Keratinocyte (primary cell): Measurements from ENCODE around the gene OR2AK2. TPM values are rescaled to one million over a fixed set of nuclear protein-coding genes. Genes with fewer than 3 reads are reported as not detected.

ENCODE experiments used
- DNase-seq: peaks from one replicate; pipeline ENCODE4 v3.0.0-alpha.2; 2011; ENCODE audit warnings: low read depth, missing footprints, low spot score
- FAIRE-seq: peaks from 2 replicates; lab custom pipeline; 2011; peaks lifted over from hg19 to GRCh38; lab: Jason Lieb, UNC
- H2AFZ ChIP-seq: 2 replicates; pipeline ENCODE4 v1.6.0; 2012; ENCODE audit warnings: low read length, control low read depth, inconsistent platforms; ENCODE audit not compliant: control insufficient read depth
- H3K27ac ChIP-seq: 2 replicates; pipeline ENCODE4 v1.5.1; 2011; ENCODE audit warnings: low read length; ENCODE audit not compliant: control insufficient read depth, insufficient read depth
- H3K27me3 ChIP-seq: 3 replicates; pipeline ENCODE4 v1.6.0; 2011; ENCODE audit warnings: low read length; ENCODE audit not compliant: control insufficient read depth, insufficient read depth; ENCODE audit errors: extremely low read depth
- H3K36me3 ChIP-seq, 2 experiments: 2 replicates in 1 of 2; 3 replicates in 1 of 2; pipeline ENCODE4 v1.5.1; 2011; ENCODE audit warnings: low read length in 2 of 2, mild to moderate bottlenecking in 1 of 2; ENCODE audit not compliant: control insufficient read depth in 2 of 2, insufficient read depth in 2 of 2; ENCODE audit errors: extremely low read depth in 1 of 2
- H3K4me1 ChIP-seq: 3 replicates; pipeline ENCODE4 v1.5.1; 2011; ENCODE audit warnings: low read length; ENCODE audit not compliant: control insufficient read depth, insufficient read depth; ENCODE audit errors: extremely low read depth
- H3K4me2 ChIP-seq: 3 replicates; pipeline ENCODE4 v1.6.0; 2011; ENCODE audit warnings: low read depth, low read length; ENCODE audit not compliant: control insufficient read depth, insufficient read depth; ENCODE audit errors: extremely low read depth
- H3K4me3 ChIP-seq, 3 experiments: fragments of 200-600 bp in 1 of 3; sonication (generic) in 1 of 3; 2 replicates in 2 of 3; 3 replicates in 1 of 3; pipeline ENCODE4 v1.5.1; 2011 to 2016; ENCODE audit warnings: low read length in 3 of 3, mild to moderate bottlenecking in 3 of 3, control low read depth in 2 of 3, inconsistent platforms in 1 of 3, low read depth in 1 of 3, mixed read lengths in 1 of 3, mixed run types in 1 of 3, moderate library complexity in 1 of 3; ENCODE audit not compliant: control insufficient read depth in 2 of 3, insufficient read depth in 2 of 3; ENCODE audit errors: extremely low read depth in 1 of 3
- H3K79me2 ChIP-seq: 2 replicates; pipeline ENCODE4 v1.6.0; 2012; ENCODE audit warnings: low read length; ENCODE audit not compliant: control insufficient read depth, insufficient read depth
- H3K9ac ChIP-seq: 3 replicates; pipeline ENCODE4 v1.6.0; 2011; ENCODE audit warnings: low read length; ENCODE audit not compliant: control insufficient read depth, insufficient read depth; ENCODE audit errors: extremely low read depth
- H3K9me1 ChIP-seq: 3 replicates; pipeline ENCODE4 v1.6.0; 2011; ENCODE audit warnings: low read length; ENCODE audit not compliant: control insufficient read depth, insufficient read depth; ENCODE audit errors: extremely low read depth
- H3K9me3 ChIP-seq: 2 replicates; pipeline ENCODE4 v1.5.1; 2012; ENCODE audit warnings: low read depth, low read length; ENCODE audit not compliant: control insufficient read depth
- H4K20me1 ChIP-seq: 3 replicates; pipeline ENCODE4 v1.6.0; 2011; ENCODE audit warnings: low read length; ENCODE audit not compliant: control insufficient read depth, insufficient read depth; ENCODE audit errors: extremely low read depth
- CTCF ChIP-seq, 3 experiments: IDR thresholded peaks in 1 of 3; conservative IDR thresholded peaks in 1 of 3; optimal IDR thresholded peaks in 1 of 3; 2 replicates in 2 of 3; 3 replicates in 1 of 3; pipeline versions ENCODE3 to v1.5.1; 2011; ENCODE audit warnings: low read length in 3 of 3, mild to moderate bottlenecking in 3 of 3, moderate library complexity in 2 of 3, control low read depth in 1 of 3, inconsistent platforms in 1 of 3; ENCODE audit not compliant: insufficient read depth in 2 of 3; ENCODE audit errors: extremely low read depth in 1 of 3
- EZH2 ChIP-seq: IDR thresholded peaks from one replicate; pipeline ENCODE4 v1.6.1; 2012; ENCODE audit warnings: inconsistent platforms, mild to moderate bottlenecking, low read length, moderate library complexity
- dilution Hi-C: fragments of 300-500 bp; cut with MboI; formaldehyde crosslinking; loops from one replicate; pipeline ENCODE4 v1.7.0; 2020; ENCODE audit warnings: low sequenced_read_pairs; ENCODE audit not compliant: extremely low pct_ligation_motif_present
- polyA plus RNA-seq, 5 experiments: library from polyadenylated mRNA; depleted of rRNA in 3 of 5; stranded (reverse) in 3 of 5; stranded (forward) in 1 of 5; unstranded in 1 of 5; fragments of >200 nt; gene quantifications; 1 replicate in 1 of 5; 2 replicates in 3 of 5; 3 replicates in 1 of 5; pipeline versions ENCODE4 v1.2.1 to v1.2.3, GENCODE V29; 2011 to 2012; ENCODE audit warnings: missing spikeins in 2 of 5, low read depth in 1 of 5, low replicate concordance in 1 of 5

Gene OR2AK2
- polyA plus RNA-seq, 1 donor (not counting 4 experiments of a cell fraction or from before 2014, with no cell fraction given): not detected

GRCh38 chr1:247953408-247953807, 11.6 kb upstream of the OR2AK2 start:
- Histone ChIP-seq H3K4me1 (no peaks in the 10 kb centered on the region), H3K4me3 (no peak overlapping the region), H3K4me2 (no peak overlapping the region), H3K36me3 (no peaks in the 10 kb centered on the region), H4K20me1 (no peaks in the 10 kb centered on the region), H3K27ac (no peak overlapping the region), H3K27me3 (no peaks in the 10 kb centered on the region), H3K9me3 (peaks cover 5% of the 10 kb centered on the region), H2AFZ (no peak overlapping the region), H3K9ac (no peak overlapping the region), H3K79me2 (no peaks in the 10 kb centered on the region), H3K9me1 (no peaks in the 10 kb centered on the region)
- no peak for TF ChIP-seq CTCF (optimal IDR thresholded peaks at IDR 0.05 in 1 of 3, IDR thresholded peaks at IDR 0.05 in 1 of 3, conservative IDR thresholded peaks at IDR 0.05 in 1 of 3; ENCODE audit: extremely low read depth in 1 of 3, insufficient read depth in 2 of 3, low read length in 3 of 3)
- DNase-seq: no peak
- dilution Hi-C loops: no loop called here
- no peak for FAIRE-seq

GRCh38 chr1:247961791-247962190, 3.2 kb upstream of the OR2AK2 start:
- no peak overlapping the region for H3K4me2 ChIP-seq
- no peaks in the 10 kb centered on the region for H3K27me3 ChIP-seq
- H3K27ac ChIP-seq: no peak overlapping the region
- H3K9me3 ChIP-seq: no peaks in the 10 kb centered on the region
- TF ChIP-seq CTCF (optimal IDR thresholded peaks at IDR 0.05 in 1 of 3, IDR thresholded peaks at IDR 0.05 in 1 of 3, conservative IDR thresholded peaks at IDR 0.05 in 1 of 3; ENCODE audit: extremely low read depth in 1 of 3, insufficient read depth in 2 of 3, low read length in 3 of 3): no peak
- TF ChIP-seq EZH2: no peak
- no peaks in the 10 kb centered on the region for H3K79me2 ChIP-seq
- H3K4me1 ChIP-seq: peaks cover 5% of the 10 kb centered on the region
- no peaks in the 10 kb centered on the region for H3K36me3 ChIP-seq
- H3K4me3 ChIP-seq: no peak overlapping the region
- no peaks in the 10 kb centered on the region for H4K20me1 ChIP-seq
- DNase-seq: no peak
- H2AFZ ChIP-seq: no peak overlapping the region
- no peak for FAIRE-seq
- dilution Hi-C loops: no loop called here
- H3K9me1 ChIP-seq: no peaks in the 10 kb centered on the region
- H3K9ac ChIP-seq: no peak overlapping the region
